IMR-90 (cell line): Measurements from ENCODE around the gene MDC1.
A peak's percentile ranks its signal among the peaks of the same experiment; 100 is the strongest.

Experiments
- BHLHE40 ChIP-seq: fragments of 150-350 bp; IDR thresholded peaks from 2 replicates; pipeline ENCODE4 v1.6.1; 2016; ENCODE audit warnings: mild to moderate bottlenecking, low read depth, low read length
- CHD1 ChIP-seq: IDR thresholded peaks from 2 replicates; pipeline ENCODE4 v1.6.1; 2012; ENCODE audit warnings: low read depth, low read length, improper control_type of control experiment
- CTCF ChIP-seq: conservative IDR thresholded peaks from 2 replicates; pipeline ENCODE4 v1.5.1; 2012; ENCODE audit warnings: mild to moderate bottlenecking, low read depth, low read length, improper control_type of control experiment
- FOS ChIP-seq: fragments of 150-350 bp; IDR thresholded peaks from 2 replicates; pipeline ENCODE4 v1.6.1; 2016; ENCODE audit warnings: low read depth, low read length
- MAFK ChIP-seq: IDR thresholded peaks from 2 replicates; pipeline ENCODE4 v1.6.1; 2012; ENCODE audit warnings: low read depth, low read length, improper control_type of control experiment
- MAZ ChIP-seq: IDR thresholded peaks from 2 replicates; pipeline ENCODE4 v1.6.1; 2012; ENCODE audit warnings: low read depth, mild to moderate bottlenecking, low read length, improper control_type of control experiment, moderate library complexity, borderline replicate concordance
- MXI1 ChIP-seq: IDR thresholded peaks from 2 replicates; pipeline ENCODE4 v1.6.1; 2012; ENCODE audit warnings: low read depth, mild to moderate bottlenecking, low read length, moderate library complexity, borderline replicate concordance
- POLR2A ChIP-seq: IDR thresholded peaks from 2 replicates; pipeline ENCODE4 v1.6.1; 2012; ENCODE audit warnings: mild to moderate bottlenecking, low read depth, low read length
- RAD21 ChIP-seq: IDR thresholded peaks from 2 replicates; pipeline ENCODE4 v1.6.1; 2012; ENCODE audit warnings: low read length, improper control_type of control experiment
- RCOR1 ChIP-seq: IDR thresholded peaks from 2 replicates; pipeline ENCODE4 v1.6.1; 2012; ENCODE audit warnings: mild to moderate bottlenecking, low read length, improper control_type of control experiment; ENCODE audit not compliant: insufficient replicate concordance
- RFX5 ChIP-seq: IDR thresholded peaks from 2 replicates; pipeline ENCODE4 v1.8.0; 2012; ENCODE audit warnings: low read depth, mild to moderate bottlenecking, low read length, moderate library complexity
- SMC3 ChIP-seq: fragments of 150-350 bp; IDR thresholded peaks from 2 replicates; pipeline ENCODE4 v1.6.1; 2016; ENCODE audit warnings: low read depth, mild to moderate bottlenecking, antibody characterized with exemption, low read length, moderate library complexity
- USF2 ChIP-seq: fragments of 150-350 bp; IDR thresholded peaks from 2 replicates; pipeline ENCODE4 v1.6.1; 2017; ENCODE audit warnings: mild to moderate bottlenecking, antibody characterized with exemption, low read length, low read depth
- TF ChIP-seq, protein P1 (sequence below): fragments of 150-350 bp; IDR thresholded peaks from 2 replicates; pipeline ENCODE4 v1.6.1; 2016; ENCODE audit warnings: low read depth, mild to moderate bottlenecking, low read length, moderate library complexity, borderline replicate concordance

DNA sequence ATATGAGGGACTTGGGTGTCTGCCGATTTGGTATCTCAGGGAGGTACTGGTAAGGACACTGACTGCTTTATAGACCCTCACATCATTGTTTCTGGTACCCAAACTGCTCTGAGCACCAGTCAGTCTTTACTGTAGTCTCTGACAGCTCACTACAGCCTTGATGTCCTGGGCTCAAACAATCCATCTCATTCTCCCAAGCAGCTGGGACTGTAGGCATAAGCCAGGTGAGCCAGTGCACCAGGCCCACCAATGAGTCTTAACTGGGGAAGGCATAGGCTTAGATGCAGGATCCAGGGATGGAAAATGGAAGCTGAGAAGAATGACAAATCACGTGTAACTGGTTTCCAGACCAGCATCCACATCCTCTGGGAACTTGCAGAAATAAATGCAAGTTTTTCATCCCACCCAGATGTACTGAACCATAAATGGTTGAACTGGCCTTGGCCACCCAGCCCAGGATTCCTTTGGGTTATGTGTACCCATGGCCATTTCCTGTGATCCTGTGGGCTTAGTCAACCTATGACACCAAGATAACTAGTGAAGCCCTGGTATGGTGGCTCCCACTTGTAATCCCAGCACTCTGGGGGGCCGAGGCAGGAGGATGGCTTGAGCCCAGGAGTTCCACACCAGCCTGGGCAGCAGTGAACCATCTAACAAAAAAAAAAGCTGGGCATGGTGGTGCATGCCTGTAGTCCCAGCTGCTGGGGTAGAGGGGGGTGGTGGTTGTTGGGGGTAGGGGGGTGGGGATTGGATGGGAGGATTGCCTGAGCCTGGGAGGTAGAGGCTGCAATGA is 8.8 kb upstream of the MDC1 start:
- TF ChIP-seq USF2 (no peak), RAD21 (no peak), CTCF (no peak), FOS (no peak), POLR2A (peak; percentile 10; the same call in 1 of the 2 replicates), SMC3 (no peak), RCOR1 (no peak), BHLHE40 (no peak), MAZ (no peak), RFX5 (no peak), MXI1 (no peak), CHD1 (no peak), MAFK (no peak)
- TF ChIP-seq, protein P1, sequence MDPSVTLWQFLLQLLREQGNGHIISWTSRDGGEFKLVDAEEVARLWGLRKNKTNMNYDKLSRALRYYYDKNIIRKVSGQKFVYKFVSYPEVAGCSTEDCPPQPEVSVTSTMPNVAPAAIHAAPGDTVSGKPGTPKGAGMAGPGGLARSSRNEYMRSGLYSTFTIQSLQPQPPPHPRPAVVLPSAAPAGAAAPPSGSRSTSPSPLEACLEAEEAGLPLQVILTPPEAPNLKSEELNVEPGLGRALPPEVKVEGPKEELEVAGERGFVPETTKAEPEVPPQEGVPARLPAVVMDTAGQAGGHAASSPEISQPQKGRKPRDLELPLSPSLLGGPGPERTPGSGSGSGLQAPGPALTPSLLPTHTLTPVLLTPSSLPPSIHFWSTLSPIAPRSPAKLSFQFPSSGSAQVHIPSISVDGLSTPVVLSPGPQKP = no peak
